Activated CD8-positive, alpha-beta memory T cell treated with anti-CD3 and anti-CD28 coated beads for 24 hours (primary cell): ENCODE measurements around the gene CTSG.
"Not testable (repeated sequence)": the region's sequence is repeated elsewhere in the genome, so short reads cannot be mapped to it uniquely, and the experiment has no call there.

Source experiments
- DNase-seq: peaks from one replicate; pipeline ENCODE4 v3.0.0-alpha.2; 2020

CTSG gene, protein sequence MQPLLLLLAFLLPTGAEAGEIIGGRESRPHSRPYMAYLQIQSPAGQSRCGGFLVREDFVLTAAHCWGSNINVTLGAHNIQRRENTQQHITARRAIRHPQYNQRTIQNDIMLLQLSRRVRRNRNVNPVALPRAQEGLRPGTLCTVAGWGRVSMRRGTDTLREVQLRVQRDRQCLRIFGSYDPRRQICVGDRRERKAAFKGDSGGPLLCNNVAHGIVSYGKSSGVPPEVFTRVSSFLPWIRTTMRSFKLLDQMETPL

DNA sequence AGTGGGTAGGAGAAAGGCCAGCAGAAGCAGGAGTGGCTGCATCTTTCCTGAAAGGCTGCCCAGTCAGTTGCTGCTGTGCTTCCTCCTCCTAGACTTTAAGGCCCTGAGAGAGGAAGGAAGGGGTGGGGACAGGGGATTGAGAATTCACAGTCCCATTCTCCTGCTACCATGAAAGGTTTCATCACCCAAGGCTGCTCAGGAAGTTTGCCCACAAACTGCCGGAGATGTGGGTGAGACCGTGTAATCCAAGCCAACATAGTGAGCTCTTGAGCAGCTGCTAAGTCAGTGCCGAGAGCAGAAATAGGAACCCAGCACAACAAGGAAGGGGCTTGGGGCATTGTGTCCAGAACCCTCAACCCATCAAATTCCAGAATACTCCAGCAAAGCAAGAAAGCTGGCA is at the start of gene CTSG:
CTSG (minus strand) TSS at position 69 of the 400 bp plus-strand sequence; CDS start at position 42, 27 bp downstream.
- no peak for DNase-seq

DNA sequence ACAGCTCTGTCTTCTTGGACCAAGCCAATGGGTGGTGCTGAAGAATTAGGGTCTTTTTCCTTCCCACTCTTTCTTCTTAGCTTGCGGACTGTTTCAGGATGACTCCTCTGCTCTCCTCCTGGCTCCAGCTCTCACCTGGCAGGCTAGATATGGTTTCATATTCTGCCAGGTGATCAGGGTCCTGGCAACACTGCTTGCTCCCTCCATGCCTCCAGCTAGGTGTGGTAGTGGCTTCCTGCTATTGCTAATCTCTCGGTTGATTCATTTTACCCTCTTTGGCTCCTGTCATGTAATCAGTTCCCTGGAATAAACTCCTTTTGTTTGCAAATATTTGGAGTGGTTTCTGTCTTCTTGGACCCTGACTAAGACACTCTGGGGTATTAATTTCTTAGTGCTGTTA is 37.7 kb upstream of the CTSG start:
- DNase-seq, result no peak

GRCh38 chr14:24613241-24613640 is 37.2 kb upstream of the CTSG start:
- no peak for DNase-seq

- DNase-seq, result no peak
These were observed 36.1 kb upstream of the CTSG start for GRCh38 chr14:24612196-24612595.

GRCh38 chr14:24609655-24610344 is 33.8 kb upstream of the CTSG start, which contains the start of gene GZMH:
TSS of gene GZMH (minus strand) at chr14:24609685. CDS start at chr14:24609613, 72 bp downstream.
- no peak for DNase-seq

DNA sequence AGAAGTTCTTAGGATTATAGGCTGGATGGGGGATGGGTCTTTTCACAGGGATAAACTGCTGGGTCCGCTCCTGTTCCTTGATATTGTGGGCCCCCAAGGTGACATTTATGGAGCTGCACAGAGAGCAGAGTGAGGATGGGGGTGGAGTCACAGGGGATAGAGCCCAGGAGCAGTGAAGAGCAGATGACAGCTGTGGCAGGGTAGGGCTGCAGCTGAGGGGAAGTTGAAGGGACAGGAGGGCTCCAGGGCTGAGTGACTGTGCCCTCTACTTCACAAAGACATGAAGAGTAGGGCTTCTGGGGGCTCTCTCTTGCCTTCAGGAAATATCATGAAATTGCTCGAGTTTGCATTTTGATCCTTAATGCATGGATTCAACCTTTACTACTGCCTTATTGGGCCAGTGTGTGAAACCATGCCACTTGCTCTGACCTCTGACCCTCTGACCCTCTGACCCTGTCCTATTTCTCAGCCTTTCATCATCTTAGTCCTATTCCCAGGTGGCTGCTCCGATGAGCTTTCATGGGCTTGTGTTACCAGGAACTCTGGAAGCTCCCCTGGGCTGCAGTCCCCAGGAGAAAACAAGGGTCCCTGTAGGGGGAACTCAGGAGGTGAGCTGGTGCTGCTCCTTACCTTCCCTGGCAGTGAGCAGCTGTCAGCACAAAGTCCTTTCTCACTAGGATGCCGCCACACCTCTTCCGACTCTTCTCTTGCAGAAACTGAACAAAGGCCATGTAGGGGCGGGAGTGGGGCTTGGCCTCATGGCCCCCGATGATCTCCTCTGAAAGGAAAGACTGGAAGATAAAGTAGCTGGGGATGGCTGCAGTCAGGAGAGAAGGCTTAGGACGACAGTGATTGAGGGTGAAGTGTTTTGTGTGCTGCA is 31.8 kb upstream of the CTSG start:
- no peak for DNase-seq

GRCh38 chr14:24607081-24607480 is 31.0 kb upstream of the CTSG start:
- DNase-seq, result no peak

DNA sequence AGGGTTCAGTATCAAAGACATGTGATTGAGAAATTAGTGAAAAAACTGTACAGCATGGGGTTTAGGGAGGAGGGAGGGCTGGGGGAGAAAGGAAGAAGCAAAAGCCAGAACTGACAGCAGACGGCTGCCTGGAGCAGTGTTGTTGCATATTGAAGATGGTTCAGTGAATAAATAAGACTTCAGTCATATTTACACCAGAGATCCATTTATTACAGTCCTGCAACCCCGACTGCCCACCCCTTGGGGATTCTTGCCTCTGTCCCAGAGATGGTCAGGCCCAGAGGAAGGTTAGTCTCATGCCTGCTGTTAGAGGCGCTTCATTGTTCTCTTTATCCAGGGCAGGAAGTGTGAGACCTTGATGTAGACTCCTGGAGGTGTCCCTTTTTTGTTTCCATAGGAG is 30.2 kb upstream of the CTSG start:
- DNase-seq, result no peak

GRCh38 chr14:24605435-24606190 is 29.6 kb upstream of the CTSG start:
- DNase-seq, result peak; percentile 91

DNA sequence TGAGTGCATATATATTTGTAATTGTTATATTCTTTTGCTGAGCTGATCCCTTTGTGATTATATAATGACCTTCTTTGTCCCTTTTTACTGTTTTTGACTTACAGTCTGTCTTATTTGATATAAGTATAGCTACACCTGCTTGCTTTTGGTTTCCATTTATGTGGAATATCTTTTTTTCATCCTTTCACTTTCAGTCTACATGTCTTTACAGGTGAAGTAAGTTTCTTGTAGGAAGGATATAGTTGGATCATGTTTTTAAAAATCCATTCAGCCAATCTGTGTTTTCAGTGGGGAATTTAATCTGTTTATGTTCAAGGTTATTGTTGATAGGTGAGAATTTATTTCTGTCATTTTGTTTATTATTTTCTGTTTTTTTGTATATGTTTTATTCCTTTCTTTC is 21.4 kb upstream of the CTSG start:
- DNase-seq, result no peak

GRCh38 chr14:24595073-24595808 is 19.2 kb upstream of the CTSG start:
- no peak for DNase-seq

DNA sequence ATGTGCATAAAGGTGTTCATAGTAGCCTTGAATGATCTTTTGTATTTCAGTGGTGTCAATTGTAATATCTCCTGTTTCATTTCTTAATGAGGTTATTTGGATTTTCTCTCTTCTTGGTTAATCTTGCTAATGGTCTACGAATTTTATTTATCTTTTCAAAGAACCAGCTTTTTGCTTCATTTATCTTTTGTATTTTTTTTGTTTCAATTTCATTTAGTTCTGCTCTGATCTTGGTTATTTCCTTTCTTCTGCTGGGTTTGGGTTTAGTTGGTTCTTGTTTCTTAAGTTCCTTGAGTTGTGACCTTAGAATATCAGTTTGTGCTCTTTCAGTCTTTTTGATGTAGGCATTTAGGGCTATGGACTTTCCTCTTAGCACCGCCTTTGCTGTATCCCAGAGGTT is 15.0 kb upstream of the CTSG start:
- not testable (repeated sequence) for DNase-seq

DNA sequence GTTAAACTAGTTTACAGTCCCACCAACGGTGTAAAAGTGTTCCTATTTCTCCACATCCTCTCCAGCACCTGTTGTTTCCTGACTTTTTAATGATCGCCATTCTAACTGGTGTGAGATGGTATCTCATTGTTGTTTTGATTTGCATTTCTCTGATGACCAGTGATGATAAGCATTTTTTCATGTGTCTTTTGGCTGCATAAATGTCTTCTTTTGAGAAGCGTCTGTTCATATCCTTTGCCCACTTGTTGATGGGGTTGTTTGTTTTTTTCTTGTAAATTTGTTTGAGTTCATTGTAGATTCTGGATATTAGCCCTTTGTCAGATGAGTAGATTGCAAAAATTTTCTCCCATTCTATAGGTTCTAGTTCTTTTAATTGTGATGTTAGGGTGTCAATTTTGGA is 8.4 kb upstream of the CTSG start:
- not testable (repeated sequence) for DNase-seq

GRCh38 chr14:24578558-24578957 is 2.5 kb upstream of the CTSG start:
- no peak for DNase-seq

DNA sequence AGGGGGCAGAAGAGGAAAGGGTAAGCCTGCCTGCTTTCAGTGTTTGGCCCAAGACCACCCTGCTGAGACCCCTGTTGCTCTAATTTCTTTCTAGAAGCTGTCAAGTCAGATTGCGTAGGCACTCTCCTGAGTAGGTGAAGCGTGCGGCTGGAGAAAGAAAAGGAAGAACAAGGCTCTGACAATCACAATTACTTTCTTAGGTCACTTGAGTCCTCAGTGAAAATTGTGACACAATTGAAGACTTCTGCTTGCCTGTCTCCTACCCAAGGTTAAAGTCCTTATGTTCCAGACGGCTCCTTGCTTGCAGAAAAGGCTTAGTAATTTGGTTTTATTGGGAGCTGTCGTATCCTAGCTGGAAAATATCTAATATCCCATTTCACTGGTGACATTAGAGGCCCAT is 721 bp upstream of the CTSG start:
- DNase-seq, result no peak

GRCh38 chr14:24574206-24574774 is 1.8 kb downstream of the CTSG start:
- no peak for DNase-seq

DNA sequence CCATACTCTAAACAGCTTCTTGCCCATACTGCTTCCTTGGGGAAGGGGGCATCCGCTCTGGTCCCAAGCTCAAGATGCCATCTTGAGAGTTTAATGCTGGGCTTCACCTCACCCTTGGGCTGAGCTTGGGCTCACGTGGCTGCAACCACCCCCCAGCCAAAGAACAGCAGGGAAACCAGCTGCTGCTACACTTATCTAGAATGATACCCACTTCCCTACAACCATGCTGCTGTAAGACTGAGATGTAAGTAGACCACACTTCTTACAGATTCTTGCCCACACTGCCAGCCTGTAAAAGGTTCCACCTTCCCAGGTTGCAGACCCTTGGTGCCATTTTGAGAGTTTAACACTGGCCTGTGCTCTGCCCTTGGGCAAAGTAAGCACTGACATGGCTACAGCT is 9.7 kb downstream of the CTSG start:
- DNase-seq, result no peak

DNA sequence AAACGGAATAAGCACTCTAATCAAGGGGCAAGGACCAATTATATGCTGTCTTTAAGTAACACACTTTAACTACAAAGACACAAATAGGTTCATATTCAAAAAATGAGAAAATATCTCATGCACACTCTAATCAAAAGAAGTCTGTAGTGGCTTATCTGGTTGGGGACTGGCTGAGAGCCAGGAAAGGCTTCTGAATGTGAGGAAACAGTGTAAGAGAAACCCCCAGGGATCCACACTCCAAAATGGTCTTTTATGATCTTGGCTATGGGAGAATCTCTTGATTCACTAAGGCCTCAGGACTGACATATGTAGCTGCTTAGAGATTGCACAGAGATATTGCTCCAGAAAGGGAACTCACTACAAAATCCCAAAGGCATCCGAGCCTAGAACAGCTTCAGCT is 10.3 kb downstream of the CTSG start:
- DNase-seq, result no peak

GRCh38 chr14:24563505-24563904 is 12.5 kb downstream of the CTSG start:
- DNase-seq, result no peak

GRCh38 chr14:24556756-24557155 is 19.3 kb downstream of the CTSG start:
- DNase-seq, result no peak

DNA sequence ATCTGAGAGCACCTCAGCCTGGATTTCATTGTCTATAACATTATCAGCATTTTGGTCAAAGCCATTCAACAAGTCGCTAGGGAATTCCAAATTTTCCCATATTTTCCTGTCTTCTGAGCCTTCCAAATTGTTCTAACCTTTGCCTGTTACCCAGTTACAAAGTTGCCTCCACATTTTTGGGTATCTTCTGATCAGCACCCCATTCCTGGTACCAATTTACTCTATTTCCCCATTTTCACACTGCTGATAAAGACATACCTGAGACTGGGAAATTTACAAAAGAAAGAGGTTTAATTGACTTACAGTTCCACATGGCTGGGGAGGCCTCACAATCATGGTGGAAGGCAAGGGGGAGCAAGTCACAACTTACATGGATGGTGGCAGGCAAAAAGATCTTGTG is 27.0 kb downstream of the CTSG start:
- DNase-seq, result not testable (repeated sequence)
